Right kidney (tissue), 1 donor: ENCODE results near the gene DUSP6.
A peak's percentile ranks its signal among the peaks of the same experiment; 100 is the strongest.

Experiments
- DNase-seq: peaks from one replicate; pipeline ENCODE4 v3.0.0-alpha.2; 2016

The DUSP6 gene

GRCh38 chr12:89333564-89334252, 18.6 kb downstream of the DUSP6 start:
- no peak for DNase-seq

GRCh38 chr12:89328151-89329030, 23.9 kb downstream of the DUSP6 start:
- DNase-seq: peak; percentile 38

GRCh38 chr12:89327486-89328094, 24.7 kb downstream of the DUSP6 start:
- DNase-seq: no peak

DNA sequence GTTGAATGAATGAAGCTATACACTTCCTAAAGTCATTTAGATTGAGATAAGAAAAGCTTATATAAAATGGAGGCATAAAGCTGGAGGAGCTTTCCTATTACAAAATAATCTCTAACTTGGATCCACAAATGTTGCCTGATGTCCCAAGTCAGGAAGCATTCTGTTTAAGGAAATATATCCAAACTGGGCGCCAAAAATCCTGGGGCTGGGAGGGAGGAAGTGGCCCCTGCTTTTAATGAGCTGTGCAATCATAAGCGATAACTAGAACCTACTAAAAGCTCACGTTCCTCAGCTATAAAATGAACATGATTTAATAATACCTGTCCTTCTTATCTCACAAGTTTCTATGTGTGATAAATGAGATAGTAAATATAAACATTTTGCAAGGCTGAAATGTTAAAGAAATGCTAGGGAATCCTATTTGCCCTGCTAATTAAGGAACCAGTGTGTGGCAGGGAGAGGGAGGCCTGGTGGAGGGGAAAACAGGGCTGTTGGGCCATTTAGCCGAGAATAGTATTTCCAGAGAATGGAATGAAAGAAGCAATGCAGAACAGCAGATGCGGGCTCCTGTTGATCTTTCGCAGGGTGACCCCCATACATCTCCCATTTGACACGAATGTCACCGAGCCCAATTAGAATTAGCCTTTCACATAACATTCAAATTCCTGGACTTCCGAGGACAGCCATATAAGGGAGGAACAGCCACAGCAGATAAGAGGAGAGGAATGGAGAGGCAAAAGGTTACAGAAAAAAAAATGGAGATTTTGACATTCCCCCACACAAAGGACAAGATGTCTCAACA, 25.9 kb downstream of the DUSP6 start:
- peak; percentile 48 for DNase-seq

DNA sequence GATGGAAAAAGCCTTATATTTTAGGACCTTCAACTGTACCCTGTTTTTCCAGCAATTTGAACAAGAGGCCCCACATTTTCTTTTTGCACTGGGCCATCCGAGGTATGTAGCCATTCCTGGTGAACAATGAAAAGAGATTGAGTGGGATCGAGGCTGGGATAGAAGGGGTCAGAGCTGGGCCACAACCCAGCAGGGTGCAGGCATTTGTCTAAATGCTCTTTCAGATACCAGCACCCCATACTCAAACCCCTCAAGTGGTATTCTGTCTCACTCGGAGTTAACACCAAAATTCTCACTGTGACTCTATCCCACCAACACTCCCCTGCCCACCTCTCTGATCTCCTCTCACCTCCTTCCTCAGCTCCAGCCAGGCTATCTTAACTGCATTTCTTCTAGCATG, 26.8 kb downstream of the DUSP6 start:
- no peak for DNase-seq

DNA sequence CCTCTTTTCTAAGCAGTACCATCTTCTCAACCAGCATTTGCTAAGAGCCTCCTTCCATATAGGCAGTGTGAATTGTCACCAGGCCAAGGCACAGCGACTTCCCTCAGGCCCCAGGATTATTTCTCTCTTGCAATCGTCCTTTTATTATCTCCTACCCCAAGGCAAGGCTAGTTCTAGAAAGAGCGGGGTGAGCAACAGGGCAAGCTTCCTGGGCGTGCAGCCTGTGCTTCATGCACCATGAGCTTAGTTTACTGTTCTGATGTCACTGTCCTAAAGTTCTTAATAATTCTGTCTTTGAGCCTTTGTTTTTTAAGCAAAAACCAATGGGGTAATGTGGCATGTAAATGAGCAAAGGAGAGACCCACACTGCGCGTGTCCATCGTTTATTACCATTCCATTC, 27.9 kb downstream of the DUSP6 start:
- DNase-seq: no peak

GRCh38 chr12:89323568-89324218, 28.6 kb downstream of the DUSP6 start:
- no peak for DNase-seq

- DNase-seq: no peak
Measured at GRCh38 chr12:89320735-89321134, 31.6 kb downstream of the DUSP6 start.

DNA sequence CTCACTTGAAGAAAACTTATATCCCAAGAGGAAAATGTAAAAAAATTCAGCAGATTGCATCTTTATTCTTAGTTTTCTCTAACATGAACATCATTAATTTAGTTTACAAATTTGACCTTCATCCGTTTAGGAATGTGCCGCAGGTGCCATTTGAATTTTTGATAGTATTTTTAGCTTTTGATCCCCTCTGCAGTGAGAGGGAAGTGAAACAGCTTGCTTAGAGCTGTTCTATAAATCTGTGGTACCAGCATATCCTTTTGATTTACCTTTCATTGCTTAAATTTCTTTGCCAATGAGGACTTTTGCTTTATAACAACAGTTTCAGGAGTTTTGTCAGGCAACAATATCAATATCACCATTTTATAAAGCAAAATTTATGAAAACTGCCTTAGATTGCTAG, 32.7 kb downstream of the DUSP6 start:
- no peak for DNase-seq

DNA sequence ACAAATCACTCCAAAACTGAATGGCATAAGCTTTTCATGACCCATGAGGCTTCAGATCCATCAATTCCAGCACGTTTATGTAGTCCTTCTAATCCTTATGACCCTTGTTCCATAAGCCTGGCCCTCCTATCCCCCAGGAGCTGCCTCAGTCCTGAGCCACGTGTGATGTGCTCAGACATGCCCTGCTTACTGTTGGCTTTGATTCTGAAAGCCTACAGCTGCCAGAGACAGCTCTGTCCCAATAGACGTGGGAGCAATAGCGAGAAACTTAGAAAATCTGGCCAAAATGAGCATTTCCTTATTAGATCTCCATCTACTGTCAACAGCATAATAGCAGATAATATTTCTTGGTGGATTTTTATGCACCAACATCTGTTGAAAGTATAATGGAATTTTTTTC, 33.2 kb downstream of the DUSP6 start:
- no peak for DNase-seq

DNA sequence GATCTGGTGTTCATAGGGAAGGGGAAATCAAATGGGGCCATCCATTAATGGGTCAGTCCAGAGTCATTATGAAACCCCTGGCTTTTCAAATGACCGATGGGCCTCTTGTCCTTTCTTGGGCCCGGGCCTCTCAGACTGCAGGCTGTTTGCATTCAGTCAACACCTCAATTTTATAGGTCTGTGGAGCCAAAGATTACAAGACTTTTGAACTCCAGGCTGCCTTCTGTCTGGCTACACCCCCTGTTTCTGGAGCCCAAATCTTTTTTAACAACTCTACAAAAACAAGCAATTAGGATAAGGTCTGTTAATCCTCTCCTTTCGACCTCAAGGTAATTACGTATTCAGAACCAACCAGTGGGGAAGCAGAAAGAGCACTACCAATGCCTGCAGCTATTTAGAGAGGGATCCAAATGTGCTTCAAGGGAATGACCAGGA, 35.6 kb downstream of the DUSP6 start:
- peak; percentile 26 for DNase-seq

GRCh38 chr12:89314060-89314761, 38.1 kb downstream of the DUSP6 start:
- no peak for DNase-seq

GRCh38 chr12:89311703-89312293, 40.5 kb downstream of the DUSP6 start:
- no peak for DNase-seq

DNA sequence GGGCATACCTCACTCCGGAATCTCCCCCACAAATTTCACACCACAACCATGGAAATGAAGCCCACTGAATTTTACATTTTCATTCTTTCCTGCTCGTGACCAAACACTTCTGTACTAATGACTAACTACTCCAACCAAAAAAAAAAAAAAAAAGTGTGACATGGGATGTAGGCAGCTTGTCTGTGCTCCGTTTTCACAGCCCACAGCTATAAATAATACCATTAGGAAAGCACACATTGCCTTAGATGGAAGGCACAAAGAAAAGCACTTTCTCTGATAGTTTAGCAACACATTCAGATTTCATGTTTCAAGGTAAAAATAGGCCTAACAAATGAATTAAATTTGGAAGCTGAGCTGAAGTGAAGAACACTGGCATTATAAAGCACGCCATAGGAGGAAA, 42.5 kb downstream of the DUSP6 start:
- no peak for DNase-seq

DNA sequence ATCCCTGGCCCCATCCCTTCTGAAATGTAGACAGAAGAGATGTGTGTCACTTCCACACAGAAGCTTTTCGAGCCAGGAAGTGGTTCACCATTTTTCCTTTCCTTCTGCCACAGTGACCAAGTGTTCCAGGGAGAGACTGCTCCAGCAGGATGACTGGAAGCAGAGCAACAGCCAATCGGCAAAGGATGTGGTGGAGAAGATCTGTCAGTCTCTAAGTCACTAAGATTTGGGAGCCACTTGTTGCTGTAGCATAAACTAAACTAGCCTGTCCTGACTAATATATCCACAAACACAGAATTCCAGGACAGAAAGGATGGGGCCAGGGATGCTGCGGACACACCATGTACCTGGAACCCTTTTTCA, 42.9 kb downstream of the DUSP6 start:
- DNase-seq: no peak

- no peak for DNase-seq
Measured at GRCh38 chr12:89307474-89308253, 44.6 kb downstream of the DUSP6 start.

DNA sequence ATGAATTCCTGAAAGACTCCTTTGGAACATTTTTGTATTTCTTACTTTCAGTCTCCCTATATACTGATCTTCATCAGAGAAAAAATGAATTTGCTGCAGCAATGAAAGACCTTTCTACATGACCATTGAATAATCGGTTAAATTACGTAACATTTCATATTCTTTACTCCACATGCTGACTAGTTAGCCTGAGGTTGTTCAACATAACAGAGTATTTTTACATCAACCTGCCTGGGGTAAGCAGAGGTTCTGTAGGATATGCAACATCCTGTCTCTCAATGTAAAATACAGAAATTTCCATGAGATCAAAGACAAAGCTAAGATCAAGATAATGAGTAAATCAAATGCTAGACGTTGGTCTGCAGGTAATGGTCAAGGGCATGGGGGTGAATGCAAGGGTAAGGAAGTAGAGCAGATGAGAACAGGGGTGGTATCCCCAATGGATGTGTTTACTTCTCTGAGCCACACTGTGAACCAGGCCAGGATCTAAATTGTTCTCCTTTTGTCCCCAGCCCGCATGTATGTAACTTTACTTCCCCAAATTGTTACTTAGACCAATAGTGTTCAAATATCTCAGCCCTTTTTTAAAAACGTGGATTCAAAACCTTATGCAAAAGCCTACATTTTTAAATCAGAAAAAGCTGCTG, 45.4 kb downstream of the DUSP6 start:
- DNase-seq: no peak

GRCh38 chr12:89305373-89305772, 46.9 kb downstream of the DUSP6 start:
- no peak for DNase-seq

DNA sequence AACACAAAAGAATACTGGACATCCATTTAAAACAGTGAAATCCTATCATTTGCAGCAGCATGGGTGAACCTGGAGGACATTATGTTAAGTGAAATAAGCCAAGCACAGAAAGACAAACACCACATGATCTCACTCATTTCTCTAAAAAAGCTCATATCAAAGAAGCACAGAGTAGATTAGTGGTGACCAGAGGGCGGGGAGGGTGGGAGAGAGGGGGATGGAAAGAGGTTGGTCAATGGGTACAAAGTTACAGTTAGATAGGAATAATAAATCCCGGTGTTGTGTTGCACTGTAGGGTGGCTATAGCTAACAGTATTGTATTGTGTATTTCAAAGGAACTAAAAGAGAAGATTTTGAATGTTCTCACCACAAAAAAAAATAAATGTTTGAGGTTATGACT, 52.4 kb downstream of the DUSP6 start:
- no peak for DNase-seq

GRCh38 chr12:89299417-89299816, 52.9 kb downstream of the DUSP6 start:
- no peak for DNase-seq
